Smooth muscle cell (in vitro differentiated cells): ENCODE data around the gene GRIN2A. TPM values are rescaled to one million over a fixed set of nuclear protein-coding genes. Genes with fewer than 3 reads are reported as not detected.

Source experiments
- DNase-seq: peaks from one replicate; lab custom pipeline; 2025; ENCODE audit not compliant: unreplicated experiment; lab: John Stamatoyannopoulos, UW
- H2AFZ ChIP-seq: fragments of 200-600 bp; sonication (generic); 2 replicates; pipeline ENCODE4 v1.6.0; 2016; ENCODE audit warnings: antibody characterized with exemption, low read depth, mild to moderate bottlenecking
- H3F3A ChIP-seq: fragments of 200-600 bp; sonication (generic); 2 replicates; pipeline ENCODE4 v1.6.0; 2017; ENCODE audit warnings: antibody characterized with exemption, low read depth
- H3K27ac ChIP-seq: fragments of 200-600 bp; sonication (generic); 2 replicates; pipeline ENCODE4 v1.5.1; 2016; ENCODE audit warnings: low read depth, mild to moderate bottlenecking
- H3K27me3 ChIP-seq: fragments of 200-600 bp; sonication (generic); 2 replicates; pipeline ENCODE4 v1.6.1; 2016; ENCODE audit warnings: low read depth, mild to moderate bottlenecking
- H3K36me3 ChIP-seq: fragments of 200-600 bp; sonication (generic); 2 replicates; pipeline ENCODE4 v1.5.1; 2016; ENCODE audit warnings: low read depth
- H3K4me1 ChIP-seq: fragments of 200-600 bp; sonication (generic); 2 replicates; pipeline ENCODE4 v1.5.1; 2016; ENCODE audit warnings: low read depth
- H3K4me2 ChIP-seq: fragments of 200-600 bp; sonication (generic); 2 replicates; pipeline ENCODE4 v1.6.0; 2016; ENCODE audit warnings: mild to moderate bottlenecking
- H3K4me3 ChIP-seq: fragments of 200-600 bp; sonication (generic); 2 replicates; pipeline ENCODE4 v1.5.1; 2016; ENCODE audit warnings: mild to moderate bottlenecking
- H3K79me2 ChIP-seq: fragments of 200-600 bp; sonication (generic); 2 replicates; pipeline ENCODE4 v1.6.0; 2016; ENCODE audit warnings: low read depth, mild to moderate bottlenecking
- H3K9ac ChIP-seq: fragments of 200-600 bp; sonication (generic); 2 replicates; pipeline ENCODE4 v1.6.0; 2016; ENCODE audit warnings: low read depth
- H3K9me3 ChIP-seq: fragments of 200-600 bp; sonication (generic); replicated peaks from 2 replicates; pipeline ENCODE4 v1.5.1; 2016; ENCODE audit warnings: low read depth
- H4K20me1 ChIP-seq: fragments of 200-600 bp; sonication (generic); 2 replicates; pipeline ENCODE4 v1.6.0; 2016; ENCODE audit warnings: low read depth
- CTCF ChIP-seq: fragments of 200-600 bp; sonication (generic); IDR thresholded peaks from 2 replicates; pipeline ENCODE4 v1.5.1; 2017; ENCODE audit warnings: borderline replicate concordance, mild to moderate bottlenecking, antibody characterized with exemption; ENCODE audit not compliant: insufficient read depth, poor library complexity, severe bottlenecking
- WGBS: methylation state at CpG from one replicate; pipeline ENCODE4 v1.1.7; 2016; ENCODE audit warnings: low lambda C conversion rate; 5-methylcytosine and 5-hydroxymethylcytosine counted together
- polyA plus RNA-seq: library from polyadenylated mRNA; unstranded; fragments of >200 nt; fragmentation: Nextera tagmentation; extraction: Ambion mirVana; gene quantifications from 2 replicates; pipeline ENCODE4 v1.2.1, GENCODE V29; 2016
- total RNA-seq: library from RNA; depleted of rRNA; stranded (reverse); fragments of >200 nt; gene quantifications from 2 replicates; pipeline ENCODE4 v1.2.3, GENCODE V29; 2014

GRIN2A gene
- total and polyA plus RNA-seq, 2 experiments from 2014 or later: 0.02 to 0.13 TPM

- H3K9ac ChIP-seq: no peak overlapping the region
- no peaks in the 10 kb centered on the region for H3K36me3 ChIP-seq
- H3K27ac ChIP-seq: no peak overlapping the region
- no peaks in the 10 kb centered on the region for H3K79me2 ChIP-seq
- H2AFZ ChIP-seq: no peak overlapping the region
- WGBS: 82% methylated on average over 6 of the region's 6 CpGs
- H3K4me1 ChIP-seq: peaks cover under 1% of the 10 kb centered on the region
- no peaks in the 10 kb centered on the region for H3K9me3 ChIP-seq
- no peaks in the 10 kb centered on the region for H4K20me1 ChIP-seq
- no peak for DNase-seq
- no peak overlapping the region for H3K4me3 ChIP-seq
- no peaks in the 10 kb centered on the region for H3F3A ChIP-seq
- TF ChIP-seq CTCF: no peak
- H3K27me3 ChIP-seq: no peaks in the 10 kb centered on the region
- no peak overlapping the region for H3K4me2 ChIP-seq
Measured at GRCh38 chr16:10085078-10085798, 97.0 kb downstream of the GRIN2A start.

- Histone ChIP-seq H3K27me3 (no peaks in the 10 kb centered on the region), H3K36me3 (no peaks in the 10 kb centered on the region), H3K79me2 (no peaks in the 10 kb centered on the region), H3K27ac (no peak overlapping the region), H3K9ac (no peak overlapping the region), H3K4me1 (peaks cover 3% of the 10 kb centered on the region), H3K9me3 (no peaks in the 10 kb centered on the region), H3K4me3 (no peak overlapping the region), H4K20me1 (no peaks in the 10 kb centered on the region), H3F3A (peaks cover 3% of the 10 kb centered on the region), H3K4me2 (no peak overlapping the region), H2AFZ (no peak overlapping the region)
- 54% methylated on average over 5 of the region's 5 CpGs for WGBS
- TF ChIP-seq CTCF: no peak
- no peak for DNase-seq
Measured at GRCh38 chr16:10083301-10083700, 98.9 kb downstream of the GRIN2A start.

- no peaks in the 10 kb centered on the region for H3K36me3 ChIP-seq
- no peak overlapping the region for H3K4me3 ChIP-seq
- H4K20me1 ChIP-seq: no peaks in the 10 kb centered on the region
- H2AFZ ChIP-seq: no peak overlapping the region
- peaks cover 3% of the 10 kb centered on the region for H3F3A ChIP-seq
- TF ChIP-seq CTCF: no peak
- H3K79me2 ChIP-seq: no peaks in the 10 kb centered on the region
- H3K27me3 ChIP-seq: no peaks in the 10 kb centered on the region
- peaks cover 3% of the 10 kb centered on the region for H3K4me1 ChIP-seq
- peak overlapping the region; percentile 53 for H3K4me2 ChIP-seq
- 69% methylated on average over 1 of the region's 1 CpG for WGBS
- H3K9me3 ChIP-seq: no peaks in the 10 kb centered on the region
- H3K27ac ChIP-seq: no peak overlapping the region
- DNase-seq: no peak
- H3K9ac ChIP-seq: no peak overlapping the region
Measured at GRCh38 chr16:10081201-10081940, 100.9 kb downstream of the GRIN2A start.
